Memory B cell (primary cell): ENCODE data around the gene MINK1.
A peak's percentile ranks its signal among the peaks of the same experiment; 100 is the strongest.

ENCODE experiments used
- ATAC-seq: fragments of 150-1000 bp; cut with Tn5 transposase; 2 replicates; pipeline ENCODE4 v1.10.0; 2021; ENCODE audit warnings: low read depth, mild to moderate bottlenecking, moderate library complexity
- DNase-seq, 2 donors: peaks; one replicate each; pipeline ENCODE4 v3.0.0; 2022; ENCODE audit warnings: low spot score in 2 of 2
- H3K27ac Mint-ChIP-seq: one replicate; pipeline ENCODE4 v1.8.0; 2022; ENCODE audit warnings: mild to moderate bottlenecking, moderate library complexity, mixed read lengths
- H3K27me3 Mint-ChIP-seq: one replicate; pipeline ENCODE4 v1.8.0; 2022; ENCODE audit warnings: mixed read lengths
- H3K36me3 Mint-ChIP-seq: one replicate; pipeline ENCODE4 v1.8.0; 2022; ENCODE audit warnings: mild to moderate bottlenecking, mixed read lengths
- H3K4me1 Mint-ChIP-seq: one replicate; pipeline ENCODE4 v1.8.0; 2022; ENCODE audit warnings: mixed read lengths
- H3K4me3 Mint-ChIP-seq: one replicate; pipeline ENCODE4 v1.8.0; 2022; ENCODE audit warnings: mild to moderate bottlenecking, moderate library complexity, mixed read lengths
- H3K9me3 Mint-ChIP-seq: one replicate; pipeline ENCODE4 v1.8.0; 2022; ENCODE audit warnings: mixed read lengths

MINK1 gene

DNA sequence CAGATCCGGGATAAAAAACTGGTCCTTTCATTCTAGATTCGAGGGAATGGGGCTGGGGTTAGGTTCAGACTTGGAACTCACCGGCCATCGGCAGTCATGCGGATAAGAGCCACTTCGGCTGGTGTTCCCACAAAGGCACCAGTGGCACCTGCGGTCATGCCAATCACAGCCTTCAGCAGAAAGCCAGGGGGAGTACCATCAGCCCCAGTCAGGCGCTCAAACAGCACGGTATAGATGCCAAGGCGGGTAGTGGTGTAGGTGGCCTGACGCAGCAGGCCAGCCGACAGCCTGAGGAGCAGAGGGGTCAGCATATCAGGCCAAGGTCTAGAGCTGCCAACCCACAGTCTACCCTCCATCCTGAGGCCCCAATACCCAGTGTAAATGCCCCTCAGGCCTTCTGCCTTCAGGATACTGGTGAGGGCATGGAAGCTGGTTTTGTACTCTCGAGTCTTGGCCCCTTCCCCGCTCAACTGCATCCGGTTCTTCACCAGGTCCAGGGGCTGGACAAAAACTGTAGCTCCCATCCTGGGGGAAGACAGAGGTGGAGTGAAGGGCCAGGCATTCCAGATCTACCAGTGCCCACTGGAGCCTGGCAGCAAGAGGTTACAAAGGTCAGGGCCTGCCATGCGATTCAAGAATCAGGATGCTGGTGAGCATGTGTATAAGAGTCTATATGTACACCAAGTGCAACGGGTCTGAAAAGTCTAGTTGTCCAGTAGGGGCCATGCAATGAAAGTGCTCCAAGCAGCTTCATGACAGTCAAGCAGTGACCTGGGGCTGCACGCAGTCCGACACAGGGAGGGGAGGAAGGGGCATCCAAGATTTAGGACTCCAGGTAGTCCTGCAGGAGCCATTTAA, 105.8 kb downstream of the MINK1 start:
- Mint-ChIP-seq H3K27ac (peak overlapping the region; percentile 92), H3K9me3 (no peaks in the 10 kb centered on the region), H3K36me3 (peaks cover 10% of the 10 kb centered on the region), H3K4me3 (peak overlapping the region; percentile 90), H3K4me1 (peaks cover 52% of the 10 kb centered on the region), H3K27me3 (no peaks in the 10 kb centered on the region)
- ATAC-seq = no peak
- DNase-seq = no peak

- Mint-ChIP-seq H3K4me1 (peaks cover 52% of the 10 kb centered on the region), H3K4me3 (peak overlapping the region; percentile 90), H3K27ac (peak overlapping the region; percentile 92), H3K9me3 (no peaks in the 10 kb centered on the region), H3K27me3 (no peaks in the 10 kb centered on the region), H3K36me3 (peaks cover 14% of the 10 kb centered on the region)
- peak; percentile 1 for ATAC-seq
- no peak for DNase-seq
Measured at GRCh38 chr17:4939546-4939795, 106.3 kb downstream of the MINK1 start.

DNA sequence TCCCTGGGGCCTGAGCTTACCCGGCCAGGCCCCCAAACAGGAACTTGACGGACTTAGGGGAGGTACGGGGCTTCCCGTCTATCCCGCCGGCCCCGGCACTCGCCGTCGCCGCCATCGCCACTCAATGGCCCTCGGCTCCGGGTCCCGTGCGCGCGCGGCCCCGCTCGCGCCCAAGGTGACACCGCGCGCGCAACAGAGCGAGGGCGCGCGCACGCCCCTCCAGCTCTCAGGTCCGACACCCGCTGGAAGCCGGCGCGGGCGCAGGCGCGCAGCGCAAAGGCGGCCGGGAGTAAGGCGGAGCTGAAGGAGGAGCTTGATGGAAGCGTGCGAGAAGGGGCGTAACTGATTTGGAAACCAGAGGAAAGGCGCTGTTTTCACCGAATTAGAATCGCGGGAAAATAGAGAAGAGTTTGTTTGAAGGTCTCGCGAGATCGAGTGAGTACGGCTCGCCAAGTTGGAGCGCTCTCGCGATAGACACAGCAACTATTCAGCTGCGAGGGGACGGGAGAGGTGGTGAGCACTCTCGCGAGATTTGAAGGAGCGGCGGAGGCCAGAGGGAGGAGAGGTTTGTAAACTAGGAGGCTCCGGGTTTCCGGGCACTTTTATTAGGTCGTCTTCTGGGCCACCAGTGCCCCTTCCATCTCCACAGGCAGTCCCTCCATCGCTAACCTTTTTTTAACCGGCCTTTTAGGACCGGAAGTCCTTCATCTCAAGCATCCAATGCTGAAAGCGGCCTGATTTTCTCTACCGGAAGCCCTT, 106.8 kb downstream of the MINK1 start, which contains the start of the genes RNF167 and SLC25A11:
Gene RNF167 (plus strand): TSS at position 473 of the 759 bp plus-strand sequence. CDS start 642 bp downstream, outside the sequence.
Gene SLC25A11 (minus strand): TSS at position 251 of the 759 bp plus-strand sequence. CDS start 136 bp downstream, at position 115.
- DNase-seq (peak; percentile 90 to 96), ATAC-seq (peak; percentile 84)
- H3K27ac Mint-ChIP-seq = peak within 1 kb of the TSS; percentile 92
- H3K4me3 Mint-ChIP-seq = peak within 1 kb of the TSS; percentile 90
- no peaks in the 10 kb centered on the region for H3K27me3 Mint-ChIP-seq
- H3K4me1 Mint-ChIP-seq = peaks cover 54% of the 10 kb centered on the region
- H3K9me3 Mint-ChIP-seq = no peaks in the 10 kb centered on the region
- peaks cover 14% of the 10 kb centered on the region for H3K36me3 Mint-ChIP-seq

GRCh38 chr17:4940555-4941318, 107.6 kb downstream of the MINK1 start:
- ATAC-seq = no peak
- H3K4me3 Mint-ChIP-seq = peak overlapping the region; percentile 90
- H3K4me1 Mint-ChIP-seq = peaks cover 62% of the 10 kb centered on the region
- no peaks in the 10 kb centered on the region for H3K9me3 Mint-ChIP-seq
- H3K27ac Mint-ChIP-seq = peak overlapping the region; percentile 92
- DNase-seq = no peak
- H3K27me3 Mint-ChIP-seq = no peaks in the 10 kb centered on the region
- H3K36me3 Mint-ChIP-seq = peaks cover 22% of the 10 kb centered on the region

GRCh38 chr17:4941319-4941610, 108.1 kb downstream of the MINK1 start:
- Mint-ChIP-seq H3K4me1 (peaks cover 62% of the 10 kb centered on the region), H3K36me3 (peaks cover 23% of the 10 kb centered on the region), H3K27me3 (no peaks in the 10 kb centered on the region), H3K4me3 (peak overlapping the region; percentile 90), H3K27ac (peak overlapping the region; percentile 92), H3K9me3 (no peaks in the 10 kb centered on the region)
- DNase-seq = no peak
- no peak for ATAC-seq

DNA sequence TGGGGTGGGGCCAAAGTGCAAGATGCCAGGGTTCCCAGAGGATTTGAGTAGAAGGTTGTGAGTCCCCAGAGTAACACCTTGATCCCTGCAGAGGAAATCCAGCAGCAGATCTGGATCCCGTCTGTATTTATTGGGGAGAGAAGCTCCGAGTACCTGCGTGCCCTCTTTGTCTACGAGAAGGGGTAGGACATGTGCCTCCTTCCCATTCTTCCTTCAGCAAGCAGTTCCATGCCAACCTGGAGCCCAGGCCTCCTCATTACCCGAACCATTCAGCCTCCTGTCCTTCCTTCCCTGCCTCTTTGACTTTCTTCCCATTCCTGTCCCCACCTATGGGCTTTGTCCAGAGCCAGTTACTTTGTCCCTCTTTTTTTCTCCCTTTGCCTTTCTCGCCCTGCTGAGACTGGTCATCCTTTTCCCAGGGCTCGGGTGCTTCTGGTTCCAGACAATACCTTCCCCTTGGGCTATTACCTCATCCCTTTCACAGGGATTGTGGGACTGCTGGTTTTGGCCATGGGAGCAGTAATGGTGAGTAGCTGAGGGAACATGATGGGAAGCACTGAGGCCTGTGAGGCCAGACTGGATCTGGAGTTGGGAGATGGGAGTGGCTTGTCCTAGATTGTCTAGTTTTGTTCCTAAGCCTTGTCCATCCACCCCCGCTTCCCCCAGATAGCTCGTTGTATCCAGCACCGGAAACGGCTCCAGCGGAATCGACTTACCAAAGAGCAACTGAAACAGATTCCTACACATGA, 109.8 kb downstream of the MINK1 start:
- Mint-ChIP-seq H3K27ac (peak overlapping the region; percentile 37), H3K9me3 (no peaks in the 10 kb centered on the region), H3K27me3 (no peaks in the 10 kb centered on the region), H3K36me3 (peaks cover 29% of the 10 kb centered on the region), H3K4me1 (peaks cover 69% of the 10 kb centered on the region), H3K4me3 (peak overlapping the region; percentile 7)
- ATAC-seq (no peak), DNase-seq (no peak)

DNA sequence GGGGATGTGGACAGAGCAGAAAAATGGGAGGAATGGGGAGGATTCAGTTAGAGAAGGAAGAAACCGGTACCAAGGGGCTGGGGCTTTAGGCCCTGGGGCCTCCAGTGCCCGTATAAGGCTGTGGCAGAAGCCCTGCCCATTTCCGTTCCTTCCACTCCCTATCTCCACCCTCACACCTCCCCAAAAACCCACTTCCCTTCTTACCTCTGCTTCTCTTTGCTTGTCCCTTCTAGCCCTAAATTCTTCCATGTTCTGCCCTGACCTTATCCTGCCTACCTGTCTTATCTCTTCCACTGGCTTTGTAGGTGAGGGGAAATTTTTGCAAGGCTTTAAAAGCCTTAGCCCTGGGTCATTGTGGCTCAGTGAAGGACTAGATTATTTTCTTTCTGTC, 111.0 kb downstream of the MINK1 start:
- Mint-ChIP-seq H3K27me3 (no peaks in the 10 kb centered on the region), H3K9me3 (no peaks in the 10 kb centered on the region), H3K4me3 (peak overlapping the region; percentile 99), H3K27ac (peak overlapping the region; percentile 93), H3K4me1 (peaks cover 63% of the 10 kb centered on the region), H3K36me3 (peaks cover 27% of the 10 kb centered on the region)
- DNase-seq (no peak), ATAC-seq (no peak)

GRCh38 chr17:4944554-4945175, 111.5 kb downstream of the MINK1 start:
- ATAC-seq = no peak
- Mint-ChIP-seq H3K27me3 (no peaks in the 10 kb centered on the region), H3K4me3 (peak overlapping the region; percentile 99), H3K9me3 (no peaks in the 10 kb centered on the region), H3K27ac (peak overlapping the region; percentile 93), H3K36me3 (peaks cover 27% of the 10 kb centered on the region), H3K4me1 (peaks cover 61% of the 10 kb centered on the region)
- DNase-seq = no peak

DNA sequence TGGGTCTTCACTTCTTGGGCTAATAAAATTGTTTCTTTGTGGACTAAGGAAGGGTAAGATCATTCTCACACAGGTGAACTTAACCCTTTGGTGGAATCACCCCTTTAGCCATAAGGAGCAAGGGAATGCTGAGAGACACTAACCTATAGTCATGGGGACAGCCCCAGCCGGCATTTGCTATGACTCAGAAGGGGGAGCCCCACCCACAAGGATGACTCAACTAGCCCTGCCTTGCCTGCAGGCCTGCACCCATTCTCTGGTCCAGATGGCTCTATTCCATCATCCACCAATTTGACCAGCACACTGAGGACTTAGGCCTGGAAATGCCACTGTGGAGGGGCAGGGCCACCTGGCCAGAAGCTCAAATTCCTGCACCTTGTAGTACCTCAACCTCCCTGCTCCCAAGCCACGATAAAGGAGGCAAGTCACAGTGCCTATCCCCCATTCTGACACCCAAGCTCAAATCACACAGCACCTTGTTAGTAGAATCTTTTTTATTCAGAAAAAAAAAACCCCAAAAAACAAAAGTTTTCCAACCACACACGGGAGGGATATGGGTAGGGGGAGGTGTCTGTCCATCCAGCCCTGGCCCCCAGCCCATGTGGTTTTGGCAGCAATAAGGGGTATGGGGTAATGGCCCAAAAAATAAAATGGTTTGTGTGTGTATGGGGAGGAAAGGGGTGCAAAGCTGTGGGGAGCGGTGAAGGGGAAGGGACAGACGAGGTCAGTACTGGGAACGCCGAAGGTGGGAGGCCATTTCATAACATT, 112.2 kb downstream of the MINK1 start:
- Mint-ChIP-seq H3K4me1 (peaks cover 61% of the 10 kb centered on the region), H3K27me3 (no peaks in the 10 kb centered on the region), H3K9me3 (no peaks in the 10 kb centered on the region), H3K4me3 (peak overlapping the region; percentile 99), H3K36me3 (peaks cover 27% of the 10 kb centered on the region), H3K27ac (peak overlapping the region; percentile 93)
- DNase-seq (no peak), ATAC-seq (no peak)

DNA sequence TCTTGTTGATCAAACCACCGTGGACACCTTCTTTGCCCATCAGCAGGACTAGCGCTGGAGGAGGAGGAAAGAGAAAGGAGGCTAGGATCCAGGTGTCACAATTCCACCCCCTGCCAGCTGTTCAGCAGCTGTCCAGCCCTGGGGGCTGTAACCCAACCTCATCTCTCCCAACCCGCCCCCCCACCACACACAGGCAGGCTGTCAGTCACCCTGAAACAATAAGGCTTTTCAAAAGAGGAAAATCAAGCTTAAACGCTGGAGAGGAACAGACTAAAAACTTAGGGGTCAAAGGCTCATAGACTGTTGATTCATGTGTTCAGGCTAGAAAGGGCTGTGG, 112.8 kb downstream of the MINK1 start:
- peak overlapping the region; percentile 97 for H3K27ac Mint-ChIP-seq
- peaks cover 27% of the 10 kb centered on the region for H3K36me3 Mint-ChIP-seq
- no peak for ATAC-seq
- H3K9me3 Mint-ChIP-seq = no peaks in the 10 kb centered on the region
- peak overlapping the region; percentile 99 for H3K4me3 Mint-ChIP-seq
- H3K27me3 Mint-ChIP-seq = no peaks in the 10 kb centered on the region
- peaks cover 62% of the 10 kb centered on the region for H3K4me1 Mint-ChIP-seq
- no peak for DNase-seq

DNA sequence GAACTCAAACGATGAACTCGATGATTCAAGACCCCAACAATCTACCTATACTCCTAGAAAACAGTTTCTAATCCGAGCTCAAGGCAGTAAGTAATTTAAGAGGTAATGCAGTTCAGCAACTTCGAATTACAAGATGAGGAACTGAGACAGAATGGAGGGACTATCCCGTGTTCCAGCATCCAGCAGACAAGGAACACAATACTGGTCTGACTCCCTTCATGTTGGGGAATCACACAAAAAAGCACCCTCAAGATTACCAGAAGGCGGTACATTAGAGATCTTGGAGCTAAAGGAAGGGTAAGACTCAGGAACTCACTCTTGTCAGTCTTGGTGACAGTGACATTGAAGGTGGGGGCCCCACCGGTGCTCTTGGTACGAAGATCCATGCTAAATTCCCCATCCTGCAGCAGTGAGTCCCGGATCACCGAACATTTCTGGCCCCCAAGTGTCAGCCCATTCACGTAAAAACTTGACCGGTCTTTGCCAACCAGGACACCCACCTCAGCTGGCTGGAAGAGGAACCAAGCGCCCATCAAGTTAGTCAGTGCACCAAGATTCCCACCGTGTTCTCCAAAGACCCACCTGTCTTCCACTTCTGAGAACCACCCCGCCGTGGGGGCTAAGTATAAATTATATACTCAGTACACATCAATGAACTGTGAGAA, 113.3 kb downstream of the MINK1 start:
- Mint-ChIP-seq H3K27ac (peak overlapping the region; percentile 97), H3K36me3 (peaks cover 27% of the 10 kb centered on the region), H3K4me3 (peak overlapping the region; percentile 99), H3K27me3 (no peaks in the 10 kb centered on the region), H3K4me1 (peaks cover 61% of the 10 kb centered on the region), H3K9me3 (no peaks in the 10 kb centered on the region)
- DNase-seq (no peak), ATAC-seq (no peak)

DNA sequence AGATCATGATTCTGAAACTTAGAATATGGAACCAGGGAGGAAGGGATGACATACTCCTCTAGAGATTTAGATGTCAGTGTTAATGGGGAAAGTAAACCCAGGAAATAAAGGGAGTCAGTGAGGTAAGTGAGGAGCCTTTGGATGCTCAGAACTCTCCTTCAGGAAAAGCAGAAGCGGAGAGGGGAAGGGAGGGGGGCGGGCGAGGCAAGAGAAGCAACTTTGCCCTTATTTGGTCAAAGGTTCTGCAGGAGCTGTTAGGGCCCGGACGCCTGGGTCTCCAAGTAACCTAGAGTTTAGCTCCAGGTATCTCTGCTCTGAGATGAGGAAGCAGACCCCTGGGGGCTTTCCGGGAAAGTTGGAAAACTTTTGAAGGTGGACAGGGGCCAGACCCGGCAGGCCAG, 113.9 kb downstream of the MINK1 start:
- Mint-ChIP-seq H3K4me1 (peaks cover 56% of the 10 kb centered on the region), H3K36me3 (peaks cover 23% of the 10 kb centered on the region)
- no peak for DNase-seq

More for the DNA sequence above, 113.9 kb downstream of the MINK1 start:
- ATAC-seq = no peak
- Mint-ChIP-seq H3K4me3 (peak overlapping the region; percentile 99), H3K27ac (peak overlapping the region; percentile 97), H3K27me3 (no peaks in the 10 kb centered on the region), H3K9me3 (no peaks in the 10 kb centered on the region)
